Epidermal melanocyte (primary cell): ENCODE measurements around the gene SRPX.

Source experiments
- DNase-seq: peaks from one replicate; pipeline ENCODE4 v3.0.0; 2011; ENCODE audit warnings: low spot score; ENCODE audit not compliant: insufficient read length

Gene SRPX

DNA sequence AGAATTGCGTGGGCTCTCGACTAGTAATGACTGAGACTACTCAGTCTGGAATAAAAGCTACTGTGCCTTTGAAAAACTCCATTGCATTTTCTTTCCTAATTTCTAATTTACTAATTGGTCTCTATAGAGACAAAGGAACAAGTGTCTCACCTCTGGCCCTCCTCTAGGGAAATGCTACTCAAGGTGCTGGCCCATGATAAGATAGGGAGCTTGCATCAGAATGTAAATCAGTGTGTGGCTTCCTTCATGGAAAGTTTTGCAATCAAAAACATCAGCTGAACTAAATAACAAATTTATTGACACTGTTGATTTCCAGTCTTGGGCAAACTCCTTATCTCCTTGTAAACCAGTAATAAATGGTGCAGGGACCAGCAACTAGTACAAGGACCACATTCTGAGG lies 81.8 kb downstream of the SRPX start:
- DNase-seq, result no peak

DNA sequence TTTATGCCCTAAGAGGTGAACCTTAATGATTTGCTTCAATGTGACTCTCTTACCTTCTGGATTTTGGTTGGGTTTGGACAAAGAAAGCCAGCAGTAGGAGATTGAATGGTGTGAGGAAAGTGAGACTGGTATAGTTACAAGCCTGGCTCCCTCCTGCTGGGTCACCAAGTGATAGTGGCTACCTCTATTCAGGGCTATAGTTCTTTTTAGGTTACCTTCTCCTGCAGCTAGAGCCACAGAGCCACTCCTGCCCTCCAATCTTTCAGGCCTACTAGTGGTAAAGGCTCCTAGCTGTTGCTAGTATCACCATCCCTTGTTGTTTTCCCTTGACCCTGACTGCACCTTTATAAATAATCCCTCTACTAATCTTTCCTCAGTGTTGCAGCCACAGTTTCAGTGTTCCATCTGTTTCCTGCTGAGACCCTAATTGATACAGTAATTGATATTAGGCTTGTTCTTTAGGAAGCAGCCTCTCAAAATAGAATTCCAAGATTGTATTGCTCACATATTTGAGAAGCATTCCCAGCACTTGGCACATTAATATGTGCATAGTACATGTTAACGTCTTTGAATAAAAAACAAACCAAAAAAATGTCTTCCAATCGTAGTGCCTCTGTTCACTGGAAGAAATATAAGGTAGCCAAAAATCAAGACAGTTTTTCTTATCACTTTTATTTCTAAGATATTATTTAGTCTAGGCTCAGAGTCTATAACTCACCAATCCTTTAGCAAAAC lies 82.3 kb downstream of the SRPX start:
- DNase-seq, result no peak

DNA sequence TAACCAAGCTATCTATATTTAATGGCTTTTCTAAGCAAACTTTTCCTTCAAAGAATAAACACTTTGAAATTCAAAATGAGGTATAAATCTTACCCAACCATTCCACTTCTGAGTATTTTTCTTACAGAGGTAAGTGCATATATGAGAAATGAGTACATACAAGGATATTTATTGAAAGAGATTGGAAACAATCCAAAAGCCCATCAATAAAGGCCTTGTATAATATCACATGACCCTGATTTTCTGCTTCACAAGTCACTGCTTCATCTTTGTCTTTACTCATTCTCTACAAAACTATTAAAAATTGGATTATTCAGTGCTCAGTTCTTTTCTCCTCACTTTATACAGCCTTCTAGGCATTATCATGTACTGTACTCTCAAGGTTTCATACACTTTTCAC lies 91.3 kb downstream of the SRPX start:
- no peak for DNase-seq

DNA sequence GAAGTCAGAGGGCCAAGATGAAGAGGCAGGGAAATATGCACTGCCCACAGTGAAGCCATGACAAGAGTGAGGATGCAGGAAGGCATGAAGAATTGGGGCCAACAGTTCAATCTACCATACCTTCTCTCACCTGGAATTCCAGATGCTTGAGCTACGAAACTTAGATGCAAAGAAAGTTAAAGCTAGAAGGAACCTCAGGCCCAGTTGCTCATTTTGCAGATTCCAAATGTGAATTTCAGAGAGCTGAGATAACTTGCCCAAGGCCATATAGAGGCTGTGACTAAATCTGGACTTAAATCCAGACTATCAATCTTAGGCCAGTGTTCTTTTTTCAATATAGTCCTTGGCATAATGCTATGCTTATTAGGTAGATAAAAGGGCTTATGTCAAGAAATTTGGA lies 92.7 kb downstream of the SRPX start:
- no peak for DNase-seq

DNA sequence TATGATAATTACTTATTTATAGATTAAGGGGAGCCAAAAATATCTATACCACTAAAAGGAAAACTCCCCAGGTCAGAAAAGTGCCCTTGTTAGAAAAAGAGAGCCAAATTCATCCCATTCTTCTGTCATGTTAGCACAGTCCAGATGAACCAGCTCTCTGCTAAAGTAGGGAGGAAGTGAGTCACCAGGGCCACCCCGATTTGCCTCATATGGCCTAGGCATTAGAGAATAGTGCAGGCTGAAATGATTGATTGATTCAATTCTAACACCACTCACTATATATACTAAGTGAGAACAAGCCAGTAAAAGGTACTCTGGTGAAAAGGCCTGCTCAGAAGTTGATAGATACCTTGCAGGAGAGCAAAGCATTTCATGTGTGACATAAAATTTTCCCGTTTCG lies 94.5 kb downstream of the SRPX start:
- DNase-seq, result no peak

DNA sequence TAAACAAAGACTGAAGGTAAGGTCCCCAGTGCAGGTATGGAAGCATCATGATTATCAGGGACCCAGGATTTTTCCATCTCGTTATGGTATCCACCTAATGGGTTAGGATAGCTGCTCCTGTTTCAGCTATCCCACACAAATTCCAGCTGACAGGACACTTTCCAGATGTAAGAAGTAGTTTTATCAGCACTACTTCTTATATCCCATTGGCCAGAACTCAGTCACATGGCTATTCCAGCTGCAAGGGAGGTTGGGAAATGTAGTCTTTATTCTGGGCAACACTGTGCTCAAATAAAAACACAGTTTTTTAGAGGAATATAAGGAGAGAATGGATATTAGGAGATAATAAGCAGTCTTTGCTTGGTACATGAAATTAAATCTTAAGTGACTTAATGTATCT lies 96.7 kb downstream of the SRPX start:
- no peak for DNase-seq

DNA sequence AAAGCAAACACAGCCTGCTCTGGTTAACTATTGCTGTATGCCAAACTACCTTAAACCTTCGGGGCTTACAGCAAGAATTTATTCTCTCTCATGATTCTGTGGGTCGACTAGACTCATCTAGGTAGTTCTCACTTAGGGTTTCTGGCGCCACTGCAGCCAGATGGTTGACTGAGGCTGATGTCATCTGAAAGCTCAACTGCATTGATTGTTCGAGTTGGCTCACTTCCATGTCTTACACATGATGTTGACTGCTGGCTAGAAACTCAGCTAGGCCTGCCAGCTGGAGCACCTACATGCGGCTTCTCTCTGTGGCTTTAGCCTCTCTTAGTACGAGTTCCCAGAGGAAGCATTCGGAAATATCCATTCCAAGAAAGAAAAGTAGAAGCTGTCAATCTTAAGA lies 103.2 kb downstream of the SRPX start:
- no peak for DNase-seq

DNA sequence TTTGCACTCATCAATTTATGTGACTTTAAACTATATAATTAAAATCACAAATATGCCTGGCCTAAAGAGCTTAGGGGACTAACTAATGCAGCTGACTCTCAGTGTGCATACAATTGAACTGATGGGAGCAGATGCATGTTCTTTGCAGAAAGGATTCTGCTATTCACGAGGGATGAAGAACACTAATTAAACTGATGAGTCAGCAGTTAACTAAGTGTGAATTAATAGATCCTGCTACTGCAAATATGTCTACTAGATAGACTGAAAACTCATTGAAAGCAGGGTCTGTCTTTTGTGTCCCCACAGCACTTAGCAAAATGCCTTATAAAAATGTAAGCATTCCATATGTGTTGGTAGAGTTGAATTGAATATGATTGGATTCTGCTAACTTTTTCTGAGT lies 104.0 kb downstream of the SRPX start:
- no peak for DNase-seq

DNA sequence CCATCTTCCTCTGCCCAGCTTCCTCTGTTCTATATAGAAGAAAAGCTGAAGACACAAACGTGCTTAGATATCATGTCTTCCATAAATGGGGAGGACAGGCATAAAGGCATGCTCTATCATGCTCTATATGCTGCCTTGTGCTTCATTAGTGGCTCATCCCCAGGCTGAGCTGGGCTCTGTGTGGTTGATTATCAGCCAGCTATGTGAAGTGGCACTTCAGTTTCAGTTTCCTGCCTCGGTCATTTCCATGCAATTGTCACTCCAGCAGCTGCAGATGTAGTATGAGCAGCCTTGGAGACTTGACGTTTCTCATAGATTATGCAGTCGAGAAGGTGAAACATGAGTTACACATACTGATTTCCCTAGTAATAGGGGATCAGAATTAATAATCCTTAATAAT lies 108.1 kb downstream of the SRPX start:
- no peak for DNase-seq

DNA sequence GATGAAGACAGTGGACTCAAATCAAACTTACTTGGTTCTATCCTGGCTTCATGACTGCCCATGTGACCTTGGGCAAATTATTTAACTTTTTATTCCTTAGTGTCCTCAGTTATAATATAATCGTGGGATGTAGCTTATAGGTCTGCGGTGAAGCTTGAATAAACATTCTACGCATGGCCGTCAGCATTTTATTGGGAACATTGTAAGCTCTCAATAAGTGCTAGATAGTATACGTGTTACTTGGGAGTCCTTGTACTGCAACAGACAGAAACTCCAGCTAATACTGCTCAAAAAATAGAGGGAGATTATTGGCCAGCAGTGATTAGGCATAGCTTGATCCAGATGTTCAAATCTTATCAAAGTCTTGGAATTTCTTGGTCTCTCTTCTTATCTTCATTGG lies 109.5 kb downstream of the SRPX start:
- DNase-seq, result no peak

DNA sequence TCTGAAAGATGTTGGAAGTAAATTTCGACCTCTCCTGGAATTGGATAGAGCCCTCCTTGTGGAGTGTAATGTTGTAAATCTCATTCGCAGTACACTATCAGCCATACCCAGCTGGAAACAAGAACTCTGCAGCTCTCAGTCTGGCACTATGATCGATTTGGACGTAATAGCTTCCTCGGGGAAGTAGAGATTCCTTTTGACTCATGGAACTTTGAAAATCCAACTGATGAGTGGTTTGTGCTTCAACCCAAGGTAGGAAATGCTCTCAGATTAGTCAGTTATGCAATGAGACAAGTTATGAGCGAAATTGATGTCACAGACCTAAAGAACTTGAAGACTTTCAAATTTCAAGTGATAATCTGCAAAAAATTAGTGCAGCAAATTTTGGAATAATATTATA lies 110.4 kb downstream of the SRPX start:
- no peak for DNase-seq

DNA sequence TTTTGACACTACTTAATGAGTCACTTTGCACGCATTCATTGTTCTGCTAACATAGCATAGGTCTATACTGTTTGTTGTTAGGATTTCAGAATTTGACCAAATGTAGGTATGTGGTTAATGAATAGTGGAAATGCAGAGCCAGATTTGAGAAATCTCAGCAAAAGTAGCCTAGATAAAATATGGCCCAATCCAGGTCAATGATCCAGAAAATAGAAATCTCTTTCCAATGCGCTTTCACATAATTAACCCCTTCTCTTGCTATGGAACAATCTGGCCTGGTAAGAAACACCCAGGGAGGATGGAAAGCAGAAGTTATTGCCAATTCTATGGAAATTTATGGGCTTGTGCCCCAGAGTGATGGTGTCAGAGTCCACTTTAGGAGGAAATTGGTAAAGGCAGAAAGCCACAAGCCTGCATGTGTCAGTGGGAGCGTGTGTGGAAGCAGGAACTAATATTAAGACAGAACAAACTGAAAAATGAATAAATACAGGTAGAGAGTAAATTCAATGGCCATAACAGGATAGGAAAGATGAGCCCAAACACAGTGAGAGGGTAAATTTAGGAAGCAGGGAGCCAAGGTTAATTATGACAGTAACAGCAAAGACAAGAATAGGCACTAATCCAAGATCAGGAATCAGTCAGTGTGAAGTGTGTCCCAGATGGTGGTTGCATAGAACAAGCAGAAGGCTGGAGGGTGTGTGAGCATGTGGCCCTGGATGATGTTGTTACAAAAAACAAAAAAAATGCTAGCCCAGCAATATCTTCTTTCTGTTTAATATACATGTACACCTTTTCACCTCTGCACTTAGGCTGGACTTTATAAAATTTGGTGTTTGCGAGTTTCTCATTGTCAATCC lies 111.4 kb downstream of the SRPX start:
- no peak for DNase-seq

DNA sequence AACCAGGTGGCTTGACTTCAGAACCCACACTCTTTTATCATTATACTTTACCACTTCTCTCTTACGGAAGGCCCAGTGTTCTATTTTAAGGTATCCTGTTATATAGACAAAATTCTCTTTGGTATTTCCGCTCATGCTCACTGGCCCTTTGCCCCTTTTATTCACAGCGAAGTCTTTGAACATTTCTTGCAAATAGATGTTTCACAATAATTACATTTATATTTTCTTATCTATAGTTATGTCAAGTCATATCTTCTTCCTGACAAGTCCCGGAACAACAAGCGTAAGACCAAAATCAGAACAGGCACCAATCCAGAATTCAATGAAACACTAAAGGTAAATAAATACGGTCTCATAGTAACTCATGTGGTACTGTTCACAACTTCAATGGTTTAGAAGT lies 112.3 kb downstream of the SRPX start:
- DNase-seq, result no peak

DNA sequence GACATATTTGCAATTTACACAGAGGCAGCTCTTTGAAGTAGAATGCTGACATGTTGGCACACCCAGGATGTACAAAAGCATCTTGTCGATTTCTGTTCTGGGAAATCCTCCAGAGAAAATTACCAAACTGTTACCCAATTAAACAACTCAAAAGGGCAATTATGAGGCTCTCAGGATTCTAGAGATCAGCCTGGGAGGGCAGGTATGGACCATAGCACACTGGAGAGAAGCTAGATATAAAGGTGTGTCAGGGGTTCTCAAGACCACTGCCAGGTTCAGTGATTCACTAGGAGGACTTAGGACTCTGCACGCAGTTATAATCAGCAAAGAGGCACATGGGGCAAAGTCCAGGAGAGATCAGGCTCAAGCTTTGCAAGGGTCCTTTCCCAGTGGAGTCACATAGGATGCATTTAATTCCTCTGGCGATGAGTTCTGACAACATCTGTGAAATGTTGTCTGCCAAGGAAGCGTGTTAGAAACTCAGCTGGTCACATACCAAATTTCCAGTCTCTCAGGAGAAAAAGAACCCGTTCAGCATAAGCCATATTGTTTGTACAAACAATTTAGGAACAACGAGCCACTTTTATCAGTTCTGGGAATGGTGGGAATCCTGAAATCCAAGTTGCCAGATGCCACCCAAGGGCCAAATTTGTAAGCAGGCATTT lies 113.5 kb downstream of the SRPX start:
- DNase-seq, result no peak

DNA sequence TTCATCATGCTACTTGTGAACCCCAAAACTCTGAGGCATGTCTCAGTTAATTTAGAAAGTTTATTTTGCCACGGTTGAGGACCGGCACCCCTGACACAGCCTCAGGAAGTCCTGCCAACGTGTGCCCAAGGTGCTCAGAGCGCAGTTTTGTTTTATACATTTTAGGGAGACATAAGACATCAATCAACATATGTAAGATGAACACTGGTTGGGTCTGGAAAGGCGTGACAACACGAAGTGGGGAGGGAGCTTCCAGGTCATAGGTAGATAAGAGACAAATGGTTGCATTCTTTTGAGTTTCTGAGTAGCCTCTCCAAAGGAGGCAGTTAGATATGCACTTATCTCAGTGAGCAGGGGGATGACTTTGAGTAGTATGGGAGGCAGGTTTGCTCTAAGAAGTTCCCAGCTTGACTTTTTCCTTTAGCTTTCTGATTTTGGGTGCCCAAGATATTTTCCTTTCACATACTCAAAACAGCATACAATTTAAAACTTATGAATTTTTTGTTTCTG lies 115.4 kb downstream of the SRPX start:
- no peak for DNase-seq

DNA sequence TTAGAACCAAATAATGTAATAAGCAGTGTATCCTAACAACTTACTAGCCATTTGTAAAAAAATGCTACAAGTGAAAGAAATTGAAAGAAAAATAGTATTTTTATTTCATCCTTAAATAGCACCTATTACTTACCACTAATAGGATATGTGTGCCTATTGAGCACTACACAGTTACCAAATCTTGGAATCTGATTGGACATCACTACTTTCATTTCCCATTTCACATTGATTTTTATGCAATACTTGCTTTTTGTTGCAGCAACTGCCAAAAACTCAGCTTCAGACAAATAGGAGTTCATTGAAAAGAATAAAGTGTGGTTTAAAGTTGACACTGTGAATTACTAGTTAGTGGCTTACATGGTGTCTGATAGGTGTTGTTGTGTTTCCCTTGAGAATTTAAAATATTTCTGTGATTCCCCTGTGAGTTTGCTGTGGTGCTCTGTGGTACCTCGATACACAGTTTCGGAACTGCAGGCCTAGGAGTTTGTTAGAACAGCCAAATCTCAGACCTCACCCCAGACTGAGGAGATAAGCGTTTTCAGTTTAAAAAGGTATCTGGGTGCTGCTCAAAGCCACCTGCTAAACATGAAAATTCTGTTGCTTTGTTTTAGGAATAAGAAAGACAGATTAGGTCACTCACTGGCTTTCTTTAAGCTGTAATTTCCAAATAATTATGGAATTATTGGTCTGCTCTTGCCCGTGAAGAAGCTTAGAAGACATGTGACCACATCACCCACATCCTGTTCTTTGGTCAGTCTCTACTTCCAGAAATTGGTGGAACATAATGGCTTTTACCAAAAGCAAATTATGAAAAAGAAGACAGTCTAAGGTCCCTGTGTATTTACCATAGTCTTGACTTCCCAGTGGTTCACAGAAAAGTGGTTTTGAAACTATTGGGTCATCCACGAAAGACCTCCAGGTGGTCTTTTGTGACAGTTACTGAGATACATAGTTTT lies 116.5 kb downstream of the SRPX start:
- DNase-seq, result no peak

DNA sequence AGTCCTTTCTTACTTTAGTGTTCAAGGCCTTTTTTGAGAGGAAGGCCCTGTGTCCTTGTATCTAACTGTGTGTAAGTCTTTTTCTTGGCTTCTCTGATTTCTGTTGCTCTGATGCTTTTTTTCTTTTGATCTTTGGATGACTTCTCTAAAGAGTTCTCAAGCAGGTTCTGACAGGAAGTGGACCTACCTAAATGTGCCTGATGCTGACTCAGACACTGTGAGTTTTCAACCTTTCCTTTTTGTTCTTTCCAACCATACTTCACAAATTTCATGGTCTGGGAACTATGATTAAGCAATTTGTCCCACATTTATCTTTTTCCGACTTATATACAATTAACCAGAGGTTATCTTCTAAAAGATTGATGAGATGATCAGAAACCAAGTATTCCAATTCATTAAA lies 117.8 kb downstream of the SRPX start:
- DNase-seq, result no peak

DNA sequence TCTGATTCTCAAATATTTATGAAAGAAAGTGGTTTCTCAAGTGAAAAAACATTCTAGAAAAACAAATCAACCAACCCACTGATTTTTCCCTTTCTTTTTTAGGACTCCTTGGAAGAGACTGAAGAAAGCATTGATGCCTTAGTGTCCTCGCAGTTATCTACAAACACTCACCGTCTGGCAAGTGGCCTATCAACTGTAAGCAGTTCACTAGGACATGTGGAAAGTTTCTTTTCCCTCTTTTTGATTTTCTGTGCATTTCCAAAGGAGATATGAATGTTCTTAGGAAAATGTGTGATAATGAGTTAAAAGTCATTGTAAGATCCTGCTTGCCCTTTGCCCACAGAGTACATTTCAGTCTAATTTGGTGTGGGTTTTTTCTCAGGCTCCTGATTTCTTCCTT lies 118.4 kb downstream of the SRPX start:
- no peak for DNase-seq

DNA sequence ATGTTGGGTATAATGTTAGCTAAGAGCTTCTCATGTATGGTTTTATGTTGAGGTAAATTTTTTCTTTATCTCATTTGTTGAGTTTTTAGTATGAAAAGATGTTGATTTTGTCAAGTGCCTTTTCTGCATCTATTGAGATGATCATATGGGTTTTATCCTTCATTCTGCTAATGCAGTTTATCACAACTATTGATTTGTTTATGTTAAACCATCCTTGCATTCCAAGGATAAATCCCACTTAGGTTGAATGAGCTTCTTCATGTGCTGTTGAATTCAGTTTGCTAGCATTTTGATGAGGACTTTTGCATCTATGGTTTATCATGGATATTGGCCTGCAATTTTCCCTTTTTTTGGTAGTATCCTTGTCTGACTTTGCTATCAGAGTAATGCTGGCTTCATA lies 121.0 kb downstream of the SRPX start:
- DNase-seq, result no peak
